Inferior parietal cortex (tissue), 1 donor: ENCODE results near the gene SORL1.
A peak's percentile ranks its signal among the peaks of the same experiment; 100 is the strongest.

Experiments used
- DNase-seq: peaks from one replicate; pipeline ENCODE4 v3.0.0-alpha.2; 2016; ENCODE audit errors: extremely low spot score

The SORL1 gene

DNA sequence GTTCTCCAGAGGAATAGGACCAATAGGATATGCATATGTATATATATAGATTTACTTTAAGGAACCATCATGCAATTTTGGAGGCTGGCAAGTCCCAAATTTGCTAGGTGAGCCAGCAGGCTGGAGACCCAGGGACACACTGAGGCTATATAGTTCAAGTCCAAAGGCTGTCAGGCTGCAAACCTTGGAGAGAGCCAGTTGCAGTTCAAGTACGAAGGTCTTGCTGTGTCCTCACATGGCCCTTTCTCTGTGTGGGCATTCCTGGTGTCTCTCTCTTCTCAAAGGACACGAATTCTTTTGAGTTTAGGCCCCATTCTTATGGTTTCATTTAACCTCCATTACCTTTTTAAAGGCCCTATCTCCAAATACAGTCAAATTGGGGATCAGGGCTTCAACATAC is 135.1 kb downstream of the SORL1 start:
- DNase-seq, result no peak

- no peak for DNase-seq
Observed at GRCh38 chr11:121588747-121589146, 136.6 kb downstream of the SORL1 start.

- no peak for DNase-seq
Observed at GRCh38 chr11:121589946-121590537, 137.9 kb downstream of the SORL1 start.

- no peak for DNase-seq
Observed at GRCh38 chr11:121590772-121591404, 138.8 kb downstream of the SORL1 start.

- DNase-seq, result peak; percentile 94
Observed at GRCh38 chr11:121591405-121592033, 139.4 kb downstream of the SORL1 start.

DNA sequence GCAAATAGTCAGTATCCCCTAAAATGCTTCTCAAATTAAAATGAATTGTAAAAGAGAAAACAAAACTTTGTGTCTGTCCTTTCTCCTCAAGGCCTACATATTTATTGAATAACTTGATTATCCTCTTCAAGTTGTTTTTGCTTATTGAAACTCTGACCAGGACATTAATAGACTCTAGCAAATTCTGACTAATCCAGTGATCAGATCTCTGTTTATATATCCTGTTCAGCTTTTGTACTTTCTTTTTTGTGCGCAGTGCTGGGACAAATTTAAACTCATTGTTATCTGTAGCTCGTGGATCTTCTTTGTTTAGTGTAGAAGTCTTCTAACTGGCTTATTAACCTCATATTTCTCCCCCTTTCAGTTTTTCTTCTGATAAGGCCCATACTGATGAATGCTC is 140.6 kb downstream of the SORL1 start:
- no peak for DNase-seq

- no peak for DNase-seq
Observed at GRCh38 chr11:121595717-121596161, 143.6 kb downstream of the SORL1 start.

GRCh38 chr11:121596195-121597155 is 144.4 kb downstream of the SORL1 start:
- no peak for DNase-seq

- no peak for DNase-seq
Observed at GRCh38 chr11:121603316-121603715, 151.2 kb downstream of the SORL1 start.

DNA sequence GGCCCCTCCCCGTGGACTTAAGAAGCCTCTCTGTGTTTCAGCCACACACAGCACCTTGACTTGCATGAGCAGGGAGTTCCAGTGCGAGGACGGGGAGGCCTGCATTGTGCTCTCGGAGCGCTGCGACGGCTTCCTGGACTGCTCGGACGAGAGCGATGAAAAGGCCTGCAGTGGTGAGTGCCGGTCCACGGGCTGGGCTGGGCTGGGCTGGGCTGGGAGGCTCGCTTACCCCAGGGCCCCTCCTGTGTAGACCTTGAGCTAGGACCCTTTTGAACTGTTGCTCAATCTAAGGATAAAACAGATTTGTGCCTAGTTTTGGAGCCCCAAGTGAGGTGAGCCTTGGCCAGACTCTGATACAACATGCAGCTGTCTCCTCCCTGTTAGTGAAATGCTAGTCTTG is 152.0 kb downstream of the SORL1 start:
- DNase-seq, result no peak

DNA sequence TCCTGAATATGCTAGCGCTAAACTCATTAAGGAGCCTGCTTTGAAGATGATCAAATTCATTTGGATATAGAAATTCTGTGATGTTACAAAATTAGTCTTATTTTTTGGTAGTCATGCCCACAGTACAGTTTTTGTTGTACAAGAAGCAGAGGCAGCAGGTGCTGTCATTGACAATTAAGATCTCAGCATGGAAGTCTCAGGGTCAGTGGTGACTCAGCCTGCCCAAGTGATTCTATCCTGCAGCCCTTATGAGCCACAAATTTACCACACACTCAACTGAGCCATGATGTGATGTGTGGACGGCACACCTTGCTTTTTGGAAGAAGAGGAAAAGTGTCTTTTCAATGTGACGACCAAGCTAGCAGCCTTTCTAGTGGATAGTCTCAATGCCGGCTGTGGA is 154.2 kb downstream of the SORL1 start:
- no peak for DNase-seq

- no peak for DNase-seq
Observed at GRCh38 chr11:121607341-121607740, 155.2 kb downstream of the SORL1 start.

DNA sequence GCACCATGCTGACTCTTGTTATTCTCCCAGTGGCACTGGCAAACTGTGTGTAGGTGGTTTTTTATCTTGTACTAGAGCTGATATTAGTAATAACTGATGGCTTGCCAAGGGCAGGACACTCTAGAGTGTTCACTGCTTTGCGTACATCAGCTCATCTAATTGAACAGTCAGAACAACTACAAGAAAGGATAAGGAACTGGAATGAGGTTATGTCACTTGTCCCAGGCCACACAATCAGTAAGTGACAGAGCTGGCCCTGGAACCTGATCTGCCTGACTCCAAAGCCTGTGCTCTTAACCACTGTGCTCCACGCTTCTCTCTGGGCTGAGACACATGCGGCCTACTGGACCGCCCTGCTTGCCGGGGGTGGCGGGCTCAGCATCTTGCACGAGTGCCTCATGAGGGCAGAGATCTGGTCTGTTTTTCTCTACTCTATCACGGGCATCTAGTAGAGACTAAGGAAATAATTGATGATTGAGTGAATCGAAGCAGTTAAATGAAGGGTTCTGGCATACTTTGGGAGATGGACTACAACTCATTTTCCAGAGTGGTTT is 156.5 kb downstream of the SORL1 start:
- no peak for DNase-seq

DNA sequence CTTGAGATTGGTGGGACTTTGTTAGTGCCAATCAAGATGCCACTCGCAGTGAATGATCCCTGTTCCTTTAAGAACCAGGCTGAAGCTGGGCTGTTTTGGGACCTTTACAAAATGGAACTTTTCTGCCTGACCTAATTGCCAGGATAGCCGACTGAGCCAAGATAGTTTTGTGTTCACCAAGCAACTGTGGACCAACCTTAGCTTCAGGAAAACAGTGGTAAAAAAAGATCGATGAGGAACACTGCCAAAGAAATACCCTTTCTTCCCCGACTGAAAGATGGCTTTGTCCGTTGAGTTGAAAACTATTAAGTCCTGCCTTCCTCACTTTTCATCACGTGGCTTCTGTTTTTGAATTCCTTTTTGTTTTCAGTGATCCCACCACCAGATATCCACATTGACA is 158.6 kb downstream of the SORL1 start:
- DNase-seq, result no peak

GRCh38 chr11:121611242-121611641 is 159.1 kb downstream of the SORL1 start:
- no peak for DNase-seq

DNA sequence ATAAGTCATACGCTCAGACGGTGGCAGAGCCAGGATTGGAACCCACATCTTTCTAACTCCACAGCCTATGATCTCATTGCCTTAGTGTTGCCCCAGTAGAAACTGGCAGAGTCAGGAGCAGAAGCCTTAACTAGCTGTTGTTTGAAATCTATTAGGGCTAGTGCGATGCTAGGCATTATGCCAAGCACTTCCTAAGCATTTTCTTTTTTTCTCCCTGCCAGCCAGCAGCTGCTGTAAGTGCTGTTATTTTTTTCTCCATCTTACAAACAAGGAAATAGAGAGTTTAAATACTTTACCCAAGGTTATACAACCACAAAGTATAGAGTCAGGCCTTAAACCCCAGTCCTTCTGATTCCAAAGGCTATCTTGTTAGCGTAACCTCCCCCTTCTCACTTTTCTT is 161.6 kb downstream of the SORL1 start:
- no peak for DNase-seq

DNA sequence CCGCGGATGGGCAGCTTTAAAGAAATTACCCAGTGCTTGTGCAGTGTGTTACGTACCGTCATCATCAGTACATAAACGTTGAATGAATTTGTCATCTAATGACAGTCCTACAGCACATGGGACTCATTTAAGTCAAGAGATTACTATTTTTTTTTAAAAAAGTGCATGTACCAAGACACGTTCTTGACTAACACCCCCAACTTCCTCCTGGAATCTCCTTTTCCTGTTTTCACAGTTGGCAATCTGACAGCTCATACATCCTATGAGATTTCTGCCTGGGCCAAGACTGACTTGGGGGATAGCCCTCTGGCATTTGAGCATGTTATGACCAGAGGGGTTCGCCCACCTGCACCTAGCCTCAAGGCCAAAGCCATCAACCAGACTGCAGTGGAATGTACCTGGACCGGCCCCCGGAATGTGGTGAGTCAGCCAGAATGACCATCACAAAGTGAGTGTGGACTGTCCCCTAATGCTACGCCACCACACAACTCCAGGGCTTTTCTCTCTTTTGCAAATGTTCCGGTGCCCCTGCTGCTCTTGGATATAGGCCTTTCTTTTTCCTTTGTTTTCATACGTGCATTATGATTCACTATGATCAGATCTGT is 162.6 kb downstream of the SORL1 start:
- DNase-seq, result no peak

DNA sequence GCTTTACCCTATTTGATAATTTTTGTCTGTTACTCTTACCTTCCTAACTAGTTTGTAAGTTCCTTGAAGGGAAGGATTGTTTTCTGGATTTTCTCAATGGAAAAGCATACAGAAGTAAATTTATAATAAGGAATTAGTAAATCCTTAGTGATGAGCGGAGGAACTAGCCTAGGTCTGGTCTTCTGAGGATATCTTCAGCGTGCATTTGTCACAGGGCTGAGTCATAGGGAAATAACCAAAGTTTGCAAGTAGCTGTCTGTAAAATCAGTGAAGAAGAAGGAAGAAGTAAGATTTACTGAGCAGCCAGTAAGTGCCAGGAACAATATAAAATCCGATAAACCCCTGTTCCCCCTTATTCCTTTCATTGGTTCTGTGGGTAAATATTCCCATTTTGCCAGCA is 163.4 kb downstream of the SORL1 start:
- DNase-seq, result no peak

DNA sequence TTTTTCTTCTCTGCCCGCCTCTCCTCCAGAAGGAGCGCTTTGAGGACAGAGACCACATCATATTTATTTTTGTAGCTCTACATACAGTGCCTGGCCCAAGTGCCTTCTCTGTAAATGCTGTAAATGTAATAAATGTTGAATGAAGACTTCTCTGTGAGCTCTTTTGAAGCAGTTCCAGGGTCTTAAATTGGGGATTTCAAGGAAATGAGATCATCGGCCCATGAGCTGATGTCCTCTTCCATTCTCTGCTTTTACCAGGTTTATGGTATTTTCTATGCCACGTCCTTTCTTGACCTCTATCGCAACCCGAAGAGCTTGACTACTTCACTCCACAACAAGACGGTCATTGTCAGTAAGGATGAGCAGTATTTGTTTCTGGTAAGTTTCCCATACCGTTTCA is 166.4 kb downstream of the SORL1 start:
- DNase-seq, result no peak

DNA sequence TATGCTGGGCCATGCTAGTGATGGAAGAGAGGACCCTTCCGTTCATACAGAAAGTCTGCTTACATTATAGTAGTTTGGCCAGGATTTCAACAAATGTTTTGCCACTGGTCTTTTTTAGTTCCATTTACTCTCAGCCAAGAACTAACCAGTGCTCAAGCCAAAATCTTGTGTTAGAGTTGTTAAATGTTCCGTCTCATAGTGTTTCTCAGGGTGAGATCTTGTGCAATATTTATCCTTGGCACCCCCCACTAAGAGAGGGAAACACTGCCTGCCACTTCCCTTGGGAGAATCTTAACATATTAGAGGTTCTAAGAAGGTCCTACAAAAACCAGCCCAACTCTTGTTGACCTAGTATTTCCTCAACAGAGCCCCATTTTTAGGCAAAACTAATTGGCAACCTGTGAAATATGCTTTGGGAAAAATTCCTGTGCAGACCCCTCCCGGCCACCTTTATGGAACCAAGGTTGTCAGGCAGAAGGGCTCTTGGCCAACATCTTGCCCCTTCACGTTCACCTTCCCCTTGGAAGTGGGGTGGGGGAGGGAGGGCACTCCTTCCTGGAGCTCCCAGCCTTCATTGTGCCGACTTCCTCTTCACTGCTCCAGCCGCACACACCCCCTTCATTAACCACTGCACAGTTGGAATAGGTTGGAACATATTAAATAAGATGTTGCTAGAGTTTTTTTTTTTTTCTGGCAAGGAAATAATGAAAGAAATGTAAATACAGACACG is 173.8 kb downstream of the SORL1 start:
- peak; percentile 42 for DNase-seq

DNA sequence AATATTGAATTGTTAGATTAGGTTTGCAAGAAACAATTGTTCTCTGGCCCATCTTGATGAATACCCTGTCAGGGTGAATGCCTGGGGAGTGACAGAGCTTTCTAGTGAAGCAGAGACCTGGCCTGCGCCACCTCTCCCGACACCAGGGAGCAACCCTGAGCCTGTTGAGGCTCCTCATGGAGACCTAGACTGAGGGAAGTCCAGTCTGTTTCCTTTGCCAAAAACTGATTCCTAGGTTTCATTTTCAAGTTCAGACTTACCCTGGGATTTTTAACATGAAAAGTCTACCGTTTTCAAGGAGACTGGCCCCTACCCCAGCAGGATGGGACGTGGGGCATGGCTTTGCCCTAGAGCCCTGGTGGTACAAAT is 174.4 kb downstream of the SORL1 start:
- no peak for DNase-seq
